Skeletal muscle cell (primary cell): Measurements from ENCODE around the gene TTC33.

Experiments
- DNase-seq: peaks from one replicate; pipeline ENCODE4 v3.0.0-alpha.2; 2010; ENCODE audit warnings: low read depth
- H3K4me3 ChIP-seq: 2 replicates; pipeline ENCODE4 v1.5.1; 2011; ENCODE audit warnings: low read depth, mild to moderate bottlenecking, control low read depth, low read length, moderate library complexity

The TTC33 gene

GRCh38 chr5:40556811-40557210 lies 198.9 kb downstream of the TTC33 start:
- DNase-seq: no peak
- H3K4me3 ChIP-seq: no peak overlapping the region

GRCh38 chr5:40555886-40556285 lies 199.9 kb downstream of the TTC33 start:
- no peak overlapping the region for H3K4me3 ChIP-seq
- DNase-seq: no peak

- no peak overlapping the region for H3K4me3 ChIP-seq
- no peak for DNase-seq
Observed at GRCh38 chr5:40554813-40555212, 200.9 kb downstream of the TTC33 start.

GRCh38 chr5:40554054-40554453 lies 201.7 kb downstream of the TTC33 start:
- DNase-seq: no peak
- no peak overlapping the region for H3K4me3 ChIP-seq

- no peak overlapping the region for H3K4me3 ChIP-seq
- no peak for DNase-seq
Observed at GRCh38 chr5:40552981-40553380, 202.8 kb downstream of the TTC33 start.

GRCh38 chr5:40551496-40552491 lies 204.0 kb downstream of the TTC33 start:
- DNase-seq: peak; percentile 95
- no peak overlapping the region for H3K4me3 ChIP-seq

GRCh38 chr5:40550481-40550880 lies 205.3 kb downstream of the TTC33 start:
- no peak for DNase-seq
- no peak overlapping the region for H3K4me3 ChIP-seq

GRCh38 chr5:40549616-40550015 lies 206.1 kb downstream of the TTC33 start:
- no peak overlapping the region for H3K4me3 ChIP-seq
- no peak for DNase-seq

- DNase-seq: no peak
- H3K4me3 ChIP-seq: no peak overlapping the region
Observed at GRCh38 chr5:40547994-40548575, 207.7 kb downstream of the TTC33 start.

- DNase-seq: no peak
- H3K4me3 ChIP-seq: no peak overlapping the region
Observed at GRCh38 chr5:40547557-40547956, 208.2 kb downstream of the TTC33 start.

- H3K4me3 ChIP-seq: no peak overlapping the region
- no peak for DNase-seq
Observed at GRCh38 chr5:40540301-40540700, 215.5 kb downstream of the TTC33 start.

GRCh38 chr5:40524677-40525076 lies 231.1 kb downstream of the TTC33 start:
- no peak overlapping the region for H3K4me3 ChIP-seq
- DNase-seq: no peak

- no peak overlapping the region for H3K4me3 ChIP-seq
- DNase-seq: no peak
Observed at GRCh38 chr5:40521925-40522324, 233.8 kb downstream of the TTC33 start.

GRCh38 chr5:40521108-40521785 lies 234.5 kb downstream of the TTC33 start:
- no peak for DNase-seq
- no peak overlapping the region for H3K4me3 ChIP-seq

GRCh38 chr5:40518485-40518917 lies 237.3 kb downstream of the TTC33 start:
- H3K4me3 ChIP-seq: no peak overlapping the region
- DNase-seq: peak; percentile 26

- no peak for DNase-seq
- H3K4me3 ChIP-seq: no peak overlapping the region
Observed at GRCh38 chr5:40515476-40515875, 240.3 kb downstream of the TTC33 start.

GRCh38 chr5:40514976-40515375 lies 240.8 kb downstream of the TTC33 start:
- DNase-seq: no peak

GRCh38 chr5:40511801-40512200 lies 244.0 kb downstream of the TTC33 start:
- DNase-seq: no peak
- H3K4me3 ChIP-seq: no peak overlapping the region

More at GRCh38 chr5:40514976-40515375, 240.8 kb downstream of the TTC33 start:
- no peak overlapping the region for H3K4me3 ChIP-seq

- no peak for DNase-seq
- H3K4me3 ChIP-seq: no peak overlapping the region
Observed at GRCh38 chr5:40507095-40507494, 248.7 kb downstream of the TTC33 start.

GRCh38 chr5:40505031-40505430 lies 250.7 kb downstream of the TTC33 start:
- DNase-seq: no peak
- H3K4me3 ChIP-seq: no peak overlapping the region
